Stimulated activated naive CD4-positive, alpha-beta T cell (primary cell): Measurements from ENCODE around the gene DUOX2.
"Not testable (repeated sequence)": the region's sequence is repeated elsewhere in the genome, so short reads cannot be mapped to it uniquely, and the experiment has no call there.

Experiments
- DNase-seq, 6 experiments: peaks; one replicate each; lab custom pipeline; 2025; lab: John Stamatoyannopoulos, UW

Gene DUOX2

DNA sequence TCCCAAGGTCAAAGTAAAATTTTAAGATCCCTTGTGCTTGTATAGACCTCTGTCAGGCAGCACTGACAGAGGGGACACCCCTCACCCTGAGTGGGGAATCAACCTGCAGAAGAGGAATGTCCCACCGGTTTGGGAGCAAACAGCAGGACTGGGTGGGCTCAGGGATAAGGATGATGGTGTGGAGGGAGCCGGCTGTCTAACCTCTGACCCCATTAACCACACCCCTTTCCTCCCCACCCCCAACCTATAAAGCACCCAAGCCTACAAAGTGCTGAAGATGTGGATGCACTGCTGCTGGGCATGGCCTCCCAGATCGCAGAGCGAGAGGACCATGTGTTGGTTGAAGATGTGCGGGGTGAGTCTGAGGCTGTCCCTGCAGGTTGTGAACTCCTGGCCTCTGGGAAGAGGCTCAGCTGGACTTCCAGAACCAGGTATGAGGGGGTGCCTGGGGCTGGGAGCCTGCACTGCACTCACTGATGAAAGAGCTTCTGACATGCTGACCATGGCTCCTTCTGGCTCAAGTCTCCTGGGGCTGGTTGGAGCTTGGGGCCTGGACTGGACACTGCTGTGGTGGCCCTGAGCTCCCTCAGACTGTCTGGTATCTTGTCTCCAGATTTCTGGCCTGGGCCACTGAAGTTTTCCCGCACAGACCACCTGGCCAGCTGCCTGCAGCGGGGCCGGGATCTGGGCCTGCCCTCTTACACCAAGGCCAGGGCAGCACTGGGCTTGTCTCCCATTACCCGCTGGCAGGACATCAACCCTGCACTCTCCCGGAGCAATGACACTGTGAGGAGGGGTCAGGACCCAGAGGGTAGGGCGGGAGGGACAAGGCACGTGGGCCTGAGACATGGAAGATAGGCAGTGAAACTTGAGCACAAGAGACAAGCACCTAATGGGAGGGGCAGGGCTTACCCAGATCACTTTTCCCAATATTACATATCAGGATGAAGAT is 25.1 kb upstream of the DUOX2 start:
- DNase-seq = no peak

DNA sequence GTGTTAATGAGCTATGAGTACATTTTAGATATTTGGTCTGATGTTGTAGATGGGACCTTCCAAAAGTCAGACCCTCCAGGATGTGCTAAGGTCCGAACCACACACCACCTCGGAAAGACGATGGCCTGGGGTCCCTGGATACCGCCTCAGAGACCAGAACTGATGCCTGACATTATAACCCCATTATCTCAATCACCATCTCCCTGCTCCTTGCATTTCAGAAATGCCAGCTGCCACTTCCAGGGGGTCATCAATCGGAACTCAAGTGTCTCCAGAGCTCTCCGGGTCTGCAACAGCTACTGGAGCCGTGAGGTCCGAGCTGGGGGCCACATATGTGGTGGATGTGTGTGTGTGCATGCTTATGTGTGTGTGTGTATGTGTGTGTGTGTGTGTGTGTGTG is 23.7 kb upstream of the DUOX2 start:
- no peak for DNase-seq

DNA sequence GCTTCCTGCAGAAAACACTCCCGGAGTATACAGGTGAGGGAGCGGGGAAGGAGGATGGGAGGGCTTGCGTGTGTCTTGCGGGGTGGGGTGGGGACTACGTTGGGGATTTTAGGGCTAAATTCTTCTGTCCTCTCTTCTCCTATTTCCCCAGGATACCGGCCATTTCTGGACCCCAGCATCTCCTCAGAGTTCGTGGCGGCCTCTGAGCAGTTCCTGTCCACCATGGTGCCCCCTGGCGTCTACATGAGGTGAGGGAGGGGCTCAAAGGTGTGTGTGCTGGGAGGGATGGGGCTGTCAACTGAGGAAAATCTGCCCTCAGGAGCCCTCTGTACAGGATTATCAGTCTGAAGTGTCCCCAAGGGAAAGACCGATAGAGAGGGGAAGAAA is 22.4 kb upstream of the DUOX2 start:
- DNase-seq = peak in 2 of 6 experiments; percentile 4 to 9

DNA sequence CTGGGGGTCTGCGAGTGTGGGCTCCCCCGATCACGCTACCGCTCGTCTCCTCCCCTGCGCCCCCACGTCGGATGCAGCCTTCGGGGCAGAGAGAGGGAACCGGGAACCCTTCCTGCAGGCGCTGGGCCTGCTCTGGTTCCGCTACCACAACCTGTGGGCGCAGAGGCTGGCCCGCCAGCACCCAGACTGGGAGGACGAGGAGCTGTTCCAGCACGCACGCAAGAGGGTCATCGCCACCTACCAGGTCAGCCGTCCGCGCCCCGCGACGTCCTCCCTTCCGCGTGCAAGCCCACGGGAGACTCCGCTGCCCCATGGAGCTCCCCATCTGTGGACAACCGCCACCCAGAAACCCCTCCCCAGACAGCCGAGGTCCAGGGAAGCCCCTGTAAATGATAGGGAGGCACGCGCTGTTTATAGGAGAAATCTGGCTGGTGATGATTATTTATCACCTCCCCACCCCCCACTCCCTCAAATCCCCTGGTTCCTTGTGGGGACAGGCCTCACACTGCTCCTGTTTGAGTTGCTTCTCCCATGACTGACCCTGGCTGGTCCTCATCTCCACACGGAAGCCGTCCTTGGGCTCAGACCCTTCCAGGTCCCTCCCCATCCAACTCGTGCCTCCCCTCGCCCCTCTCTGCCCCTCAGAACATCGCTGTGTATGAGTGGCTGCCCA is 21.9 kb upstream of the DUOX2 start:
- not testable (repeated sequence) for DNase-seq

DNA sequence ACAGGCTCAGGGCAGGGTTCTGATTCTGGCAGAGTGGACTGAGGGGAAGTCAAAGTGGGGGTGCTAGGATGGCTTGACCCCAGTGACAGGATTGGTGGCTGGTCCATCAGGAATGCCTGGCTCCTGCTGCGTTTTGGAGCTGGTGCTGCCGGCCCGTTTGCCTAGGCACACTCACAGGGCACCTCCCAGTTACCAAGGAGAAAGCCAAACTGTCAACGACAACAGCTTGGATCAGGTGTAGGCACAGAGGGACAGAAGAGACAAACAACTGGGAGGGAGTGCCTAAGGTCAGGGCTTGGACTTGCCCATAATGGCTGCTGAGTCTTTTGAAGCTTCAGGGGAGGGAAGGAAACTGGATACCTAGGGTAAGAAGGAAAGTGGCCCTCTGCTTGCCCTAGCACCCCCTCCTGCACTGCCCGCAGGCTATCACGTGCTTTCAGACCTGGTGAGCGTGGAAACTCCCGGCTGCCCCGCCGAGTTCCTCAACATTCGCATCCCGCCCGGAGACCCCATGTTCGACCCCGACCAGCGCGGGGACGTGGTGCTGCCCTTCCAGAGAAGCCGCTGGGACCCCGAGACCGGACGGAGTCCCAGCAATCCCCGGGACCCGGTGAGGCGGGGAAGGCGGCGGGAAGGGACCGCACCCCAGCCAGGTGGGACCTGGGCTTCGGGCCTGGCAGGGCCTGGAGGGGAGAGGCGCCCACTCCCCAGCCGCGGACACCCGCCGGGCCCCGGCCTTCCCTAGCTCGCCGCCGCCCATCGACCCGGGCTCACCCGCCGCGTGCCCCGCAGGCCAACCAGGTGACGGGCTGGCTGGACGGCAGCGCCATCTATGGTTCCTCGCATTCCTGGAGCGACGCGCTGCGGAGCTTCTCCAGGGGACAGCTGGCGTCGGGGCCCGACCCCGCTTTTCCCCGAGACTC is 21.0 kb upstream of the DUOX2 start:
- peak in 3 of 6 experiments; percentile 2 to 14 (median 6) for DNase-seq

DNA sequence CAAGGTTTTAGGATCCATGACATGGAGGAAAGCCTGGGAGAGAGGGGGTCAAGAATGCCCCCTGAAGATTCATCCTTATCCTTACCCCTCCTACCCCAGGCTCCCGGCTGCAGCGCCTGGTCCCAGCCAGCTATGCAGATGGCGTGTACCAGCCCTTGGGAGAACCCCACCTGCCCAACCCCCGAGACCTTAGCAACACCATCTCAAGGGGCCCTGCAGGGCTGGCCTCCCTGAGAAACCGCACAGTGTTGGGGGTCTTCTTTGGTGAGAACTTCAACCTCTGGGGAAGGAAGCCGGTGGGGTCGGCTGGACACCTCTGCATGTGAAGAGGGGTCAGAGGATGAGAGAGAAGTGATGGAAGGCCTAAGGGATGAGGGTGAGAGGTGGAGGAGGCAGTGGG is 20.1 kb upstream of the DUOX2 start:
- no peak for DNase-seq

DNA sequence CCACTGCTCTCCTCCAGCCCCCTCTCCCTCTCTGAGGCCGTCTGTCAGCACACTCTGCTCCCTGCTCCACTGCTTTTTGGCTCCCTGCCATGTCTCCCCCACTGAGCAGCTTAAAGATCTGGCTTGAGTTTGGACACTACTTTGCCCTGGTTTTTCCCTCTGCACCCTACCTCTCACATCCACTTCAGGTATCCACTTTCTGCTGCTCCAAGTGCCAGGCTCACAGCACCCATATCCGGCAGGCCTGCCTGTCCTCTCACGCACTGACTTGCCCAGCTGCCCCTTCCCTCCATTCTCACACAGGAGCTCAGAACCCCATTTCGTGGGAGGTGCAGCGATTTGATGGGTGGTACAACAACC is 19.6 kb upstream of the DUOX2 start:
- DNase-seq = no peak

DNA sequence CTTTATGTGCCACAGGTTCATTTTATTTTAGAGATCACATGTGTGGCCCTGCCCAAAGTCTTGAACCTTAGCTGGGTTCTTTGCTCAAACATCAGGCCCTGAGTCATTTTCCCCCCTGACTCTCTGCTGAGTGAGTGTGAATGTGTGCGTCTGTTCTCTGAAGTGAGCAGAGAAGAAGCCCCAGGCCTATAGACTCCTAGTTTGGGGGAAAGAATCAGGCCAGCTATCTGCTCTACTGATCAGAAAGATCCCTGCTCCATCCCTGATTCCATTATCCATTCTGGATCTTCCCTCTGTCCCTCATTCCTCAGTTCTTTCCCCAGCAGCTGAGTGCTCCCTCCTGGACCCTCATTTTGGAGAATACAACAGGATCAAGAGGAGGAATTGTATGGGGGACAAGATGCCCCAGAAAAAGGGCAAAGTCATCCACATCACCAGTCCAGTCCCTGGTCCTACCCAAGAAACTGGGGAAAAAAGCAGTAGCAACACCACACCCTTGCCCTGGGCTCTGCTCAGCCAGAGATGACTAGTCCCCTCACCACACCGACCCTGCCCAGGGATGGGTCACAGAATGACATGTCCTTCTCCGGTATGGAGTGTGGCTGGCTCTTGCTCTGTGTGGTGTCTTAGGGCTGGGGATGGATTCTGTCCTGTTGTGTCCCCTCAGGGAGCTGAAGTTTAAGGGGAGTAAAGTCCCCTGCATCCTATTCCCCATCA is 19.0 kb upstream of the DUOX2 start:
- no peak for DNase-seq

DNA sequence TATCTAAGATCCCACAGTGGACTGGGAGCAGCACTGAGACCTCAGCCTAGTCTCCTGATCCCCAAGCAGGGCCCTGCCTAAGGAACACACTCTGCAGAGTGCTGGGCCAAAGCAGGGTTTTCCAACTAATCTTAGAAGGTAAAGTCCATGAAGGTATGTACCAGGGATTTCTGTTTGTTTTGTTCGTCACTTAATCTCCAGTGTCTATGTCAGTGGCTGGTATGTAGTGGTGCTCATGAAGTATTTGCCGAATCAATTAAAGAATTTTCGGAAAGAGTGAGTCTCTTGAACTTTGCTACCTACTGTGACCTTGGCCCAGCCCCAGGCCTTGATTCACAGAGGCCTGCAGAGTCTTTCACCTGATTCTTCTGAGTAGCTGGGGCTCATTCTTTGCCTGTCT is 17.5 kb upstream of the DUOX2 start:
- DNase-seq = no peak

DNA sequence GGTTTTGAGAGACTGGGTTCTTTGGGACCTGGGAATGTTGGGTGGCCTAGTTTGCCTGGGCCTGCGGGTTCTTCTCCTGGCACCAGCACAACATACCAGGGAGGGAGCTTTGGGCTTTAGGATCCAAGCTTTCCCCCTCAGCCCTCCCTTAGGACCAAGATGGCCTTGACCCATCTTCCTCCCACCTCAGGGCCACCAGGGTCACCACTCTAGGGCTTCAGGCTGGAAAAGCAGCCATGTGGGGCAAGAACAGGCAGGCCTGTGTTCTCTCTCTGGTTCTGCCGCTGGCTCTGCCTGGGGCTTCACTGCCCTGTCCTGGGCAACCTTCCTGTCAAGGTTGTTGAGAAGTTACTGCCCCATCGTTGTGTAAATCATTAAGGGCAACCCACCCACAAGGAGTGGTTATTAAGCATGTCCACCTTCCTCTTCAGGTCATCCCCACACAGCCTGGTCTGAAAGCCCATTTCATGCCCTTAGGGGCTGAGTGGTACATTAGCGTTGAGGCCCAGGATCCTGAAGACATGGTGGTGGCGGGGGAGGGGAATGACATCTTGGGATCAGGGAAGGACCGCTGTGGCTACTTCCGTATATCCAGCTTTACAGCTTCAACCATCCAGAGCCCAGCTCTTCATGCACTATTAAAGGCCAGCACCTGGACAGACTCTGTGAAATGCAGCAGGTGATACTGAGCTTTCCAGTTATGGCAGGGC is 16.5 kb upstream of the DUOX2 start:
- no peak for DNase-seq

DNA sequence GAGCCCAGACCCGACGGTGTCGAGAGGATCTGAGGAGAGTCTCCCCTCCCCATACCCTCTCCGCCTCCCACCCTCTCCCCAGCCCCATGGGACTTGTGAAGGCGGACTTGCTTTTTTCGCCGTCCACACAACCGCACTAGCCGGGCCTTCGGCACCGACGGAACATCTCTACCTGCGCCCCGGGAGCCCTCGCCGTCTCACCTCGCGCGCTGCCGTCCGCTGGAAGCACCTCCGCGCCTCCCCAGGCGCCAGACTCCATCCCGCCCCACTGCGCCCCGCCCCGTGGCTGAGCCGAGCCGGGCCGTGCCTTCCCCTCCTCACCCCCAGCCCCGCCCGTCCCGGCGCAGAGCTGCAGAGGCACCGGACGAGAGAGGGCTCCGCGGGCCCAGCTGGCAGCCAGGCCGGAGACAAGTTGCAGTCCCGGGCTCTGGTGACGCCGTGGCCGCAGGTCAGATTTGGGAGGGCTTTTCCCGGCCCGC is 15.7 kb upstream of the DUOX2 start, which contains the start of the genes DUOX1 and DUOXA1:
Gene DUOX1 (plus strand): TSS at position 344 of the 479 bp plus-strand sequence. CDS start 1,973 bp downstream, outside the sequence.
Gene DUOXA1 (minus strand): TSS at position 229 of the 479 bp plus-strand sequence. CDS start 6,865 bp downstream, outside the sequence.
- DNase-seq = peak in 1 of 6 experiments; percentile 12

DNA sequence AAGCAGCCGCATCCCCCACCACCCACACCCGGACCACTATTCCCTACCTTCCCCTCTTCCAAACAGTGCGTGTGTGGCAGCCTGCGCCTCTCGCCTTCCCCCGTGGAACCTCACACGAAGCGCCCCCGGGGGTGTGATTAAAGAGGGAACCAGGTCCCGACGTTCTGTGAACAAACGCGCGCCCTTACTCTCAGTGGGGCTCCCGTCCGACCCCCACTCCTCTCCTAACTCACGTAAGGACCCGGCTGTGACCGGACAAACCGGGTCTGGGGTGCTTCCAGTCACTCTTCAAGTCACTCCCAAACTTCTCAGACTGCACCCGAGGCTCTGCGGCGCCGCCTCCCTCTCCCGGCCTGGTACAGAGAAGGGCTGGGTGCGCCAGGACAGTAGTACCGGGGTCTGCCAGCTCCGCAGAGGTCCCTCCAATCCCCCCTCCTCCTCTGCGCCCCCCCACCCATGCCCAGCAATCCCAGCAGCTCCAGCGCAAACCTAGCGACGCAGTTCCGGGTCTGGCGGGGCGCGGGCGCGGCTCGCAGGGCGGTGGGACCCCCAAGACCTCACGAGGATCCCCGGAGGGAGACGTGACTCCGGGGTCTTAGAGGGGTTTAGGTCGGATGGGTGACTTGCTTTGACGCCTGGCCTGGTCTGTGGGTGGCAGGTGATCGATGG is 15.1 kb upstream of the DUOX2 start:
- no peak for DNase-seq

DNA sequence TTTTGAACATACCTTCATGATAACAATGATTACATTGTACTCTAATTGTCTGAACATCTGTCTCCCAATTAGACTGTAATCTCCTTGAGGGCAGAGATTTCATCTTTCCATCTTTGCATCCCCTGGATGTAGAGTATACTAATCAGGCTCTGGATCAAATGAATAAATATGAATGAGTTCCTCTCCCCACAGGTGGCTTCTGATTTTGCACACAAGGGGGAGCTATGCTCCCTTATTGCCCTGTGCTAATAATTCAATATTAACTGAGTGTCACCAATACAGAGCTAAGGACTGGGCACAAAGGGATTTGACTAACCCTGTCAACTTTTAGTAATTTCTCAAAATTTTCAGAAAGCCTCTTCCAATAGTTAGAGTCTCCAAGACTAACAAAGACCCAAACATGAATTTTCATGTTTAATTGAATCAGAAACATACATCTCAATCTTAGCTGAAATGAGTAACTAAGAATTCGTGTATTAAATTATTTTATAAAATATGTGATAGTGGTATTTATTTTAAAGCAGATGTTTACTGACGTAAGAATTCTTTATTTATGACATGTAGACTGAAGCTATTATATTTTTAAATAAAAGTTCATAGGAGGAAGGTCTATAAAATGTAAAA is 12.7 kb upstream of the DUOX2 start:
- DNase-seq = peak in 4 of 6 experiments; percentile 21 to 50 (median 36)

DNA sequence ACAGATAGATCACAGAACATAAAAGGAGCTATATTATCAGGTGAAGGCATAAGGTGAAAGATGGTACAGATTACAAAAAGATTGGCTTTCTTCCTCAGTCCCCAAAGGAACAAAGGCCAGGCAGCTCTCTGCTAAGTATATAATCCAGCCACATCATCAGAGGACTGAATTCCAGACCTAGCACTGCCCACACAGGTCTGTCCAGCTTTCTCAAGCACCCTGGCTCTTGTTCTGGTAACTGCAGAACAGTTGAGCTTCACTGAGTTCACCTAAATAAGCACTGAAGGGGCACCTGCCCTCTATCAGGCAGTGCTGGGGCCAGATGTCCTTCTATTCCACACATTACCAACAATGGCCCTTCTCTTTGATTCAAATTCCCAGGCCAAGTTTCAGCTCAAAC is 9.4 kb upstream of the DUOX2 start:
- no peak for DNase-seq

DNA sequence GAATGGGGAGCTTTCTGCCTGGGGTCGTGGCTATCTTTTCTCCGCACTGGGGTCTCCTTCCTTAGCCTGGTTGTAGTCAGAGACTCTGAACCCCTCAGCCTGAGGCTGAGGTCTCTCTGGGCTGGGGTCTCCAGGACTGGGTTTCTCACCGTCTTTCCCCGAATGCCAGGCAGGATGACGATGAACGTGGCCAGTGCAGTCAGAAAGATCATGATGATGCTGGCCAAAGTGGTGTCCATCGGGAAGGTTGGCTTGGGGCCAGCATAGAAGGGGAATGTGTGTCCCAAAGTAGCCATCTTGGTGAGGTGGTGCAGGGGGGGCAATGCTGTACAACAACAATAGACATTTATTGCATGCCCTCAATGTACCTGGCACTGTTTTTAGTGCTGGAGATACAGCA is 8.7 kb upstream of the DUOX2 start:
- no peak for DNase-seq

DNA sequence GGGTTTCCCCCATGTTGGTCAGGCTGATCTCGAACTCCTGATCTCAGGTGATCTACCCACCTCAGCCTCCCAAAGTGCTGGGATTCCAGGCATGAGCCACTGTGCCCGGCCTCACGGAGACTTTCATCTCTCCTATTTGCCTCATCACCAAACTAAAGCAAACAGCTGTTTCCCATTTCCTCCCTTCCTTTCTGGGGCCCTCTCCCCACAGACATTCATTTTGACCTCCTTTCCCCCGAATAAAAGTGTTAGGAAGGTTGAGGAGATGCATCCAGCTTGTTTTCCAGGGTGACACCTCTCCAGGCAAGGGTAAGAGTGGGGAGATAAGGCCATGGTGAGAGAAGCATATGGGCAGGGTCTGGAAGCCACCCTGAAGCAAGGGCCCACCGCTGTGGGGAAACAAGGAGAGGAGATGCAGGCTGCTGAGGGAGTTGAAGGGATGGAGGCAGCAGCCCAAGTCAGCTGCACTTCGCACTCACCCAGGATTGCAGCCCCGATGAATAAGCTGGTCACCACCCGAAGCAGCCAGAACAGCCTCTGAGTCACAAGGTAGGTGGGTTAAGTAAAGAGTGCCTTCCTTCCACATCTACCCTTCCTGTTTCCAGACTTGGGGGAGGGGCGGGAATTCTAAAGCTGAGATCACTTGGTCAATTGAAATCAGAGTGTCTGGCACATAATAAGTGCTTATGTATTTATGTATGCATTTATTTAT is 7.9 kb upstream of the DUOX2 start:
- DNase-seq = no peak

DNA sequence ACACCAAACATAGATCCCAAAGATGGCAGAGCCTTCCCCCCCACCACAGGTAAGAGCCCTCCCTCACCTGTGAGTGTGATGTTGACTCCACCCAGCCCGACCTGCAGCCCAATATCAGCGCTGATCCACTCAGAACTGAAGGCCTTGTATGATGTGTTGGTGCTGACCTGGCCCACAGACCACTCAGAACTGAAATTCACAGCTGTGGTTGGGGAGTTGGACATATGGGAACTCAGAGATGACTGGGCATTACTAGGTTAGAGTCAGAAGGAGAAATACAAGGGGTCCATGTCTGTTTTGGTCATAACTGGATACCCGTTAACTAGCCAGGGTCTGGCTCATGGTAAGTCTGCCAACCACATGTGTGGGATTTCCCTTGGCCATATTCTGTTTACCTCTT is 7.0 kb upstream of the DUOX2 start:
- DNase-seq = no peak

DNA sequence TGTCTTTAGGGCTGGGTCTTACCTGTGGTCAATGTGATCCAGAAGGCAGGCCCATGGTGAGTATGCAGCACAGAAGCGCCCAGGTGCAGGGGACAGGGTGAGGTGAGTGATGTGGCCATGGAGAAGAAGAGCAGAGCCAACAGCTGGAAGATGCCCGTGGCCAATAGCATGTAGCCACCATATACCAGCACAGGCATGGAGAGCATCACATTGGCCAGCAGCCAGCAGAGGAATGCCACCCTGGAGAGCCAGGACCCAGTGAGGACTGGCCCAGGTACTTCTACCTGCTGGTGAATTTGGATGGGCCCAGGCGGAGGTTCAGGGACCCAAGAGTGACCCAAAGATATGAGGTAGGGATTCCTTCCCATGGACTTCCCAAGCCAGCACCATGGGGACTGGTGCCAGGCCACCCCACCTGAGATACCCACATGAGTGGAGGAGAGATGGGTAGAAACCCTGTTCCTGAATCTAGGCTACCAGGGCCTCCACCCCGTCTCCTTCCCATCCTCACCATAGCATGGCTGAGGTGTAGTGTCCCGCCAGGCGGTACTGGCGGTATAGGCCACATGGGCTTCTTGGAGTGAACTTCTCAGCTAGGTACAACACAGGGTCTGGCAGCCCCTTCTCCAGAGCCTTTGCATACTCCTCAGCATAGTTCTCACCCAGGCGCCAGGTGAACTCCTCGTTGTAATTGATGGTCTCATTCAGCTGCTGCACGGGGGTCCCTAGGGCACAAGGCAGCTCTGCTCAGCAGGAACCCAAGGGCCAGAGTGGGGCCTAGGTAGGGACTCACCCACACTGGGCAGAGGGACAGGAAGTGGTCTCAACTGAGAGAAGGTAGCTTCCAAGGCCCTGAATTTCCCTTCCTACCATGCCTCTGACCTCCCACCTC is 6.4 kb upstream of the DUOX2 start:
- no peak for DNase-seq
